Measurements from ENCODE around the gene ST3GAL6.

The ST3GAL6 gene

DNA sequence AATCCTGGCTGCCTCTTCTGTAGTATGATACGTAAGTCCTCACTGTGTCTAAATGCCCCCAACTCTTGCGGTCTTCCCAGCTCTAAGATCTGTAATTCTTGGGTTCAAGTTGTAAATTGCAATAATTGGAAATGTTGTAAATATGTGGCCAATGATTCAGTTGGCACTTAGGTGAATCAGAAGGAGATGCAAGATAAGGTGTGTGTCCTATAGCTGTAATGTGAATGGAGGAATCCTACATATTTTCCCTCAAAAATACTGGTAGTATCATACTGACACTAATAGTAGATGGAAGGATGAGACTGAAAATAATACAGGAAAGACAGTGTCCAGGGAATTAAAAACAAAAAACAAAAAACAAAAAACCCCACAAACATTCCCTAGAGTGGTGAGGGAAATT lies 3.5 kb upstream of the ST3GAL6 start:
- no peak for DNase-seq (ENCODE audit: extremely low read depth, low read depth)
- TF ChIP-seq, protein P1, sequence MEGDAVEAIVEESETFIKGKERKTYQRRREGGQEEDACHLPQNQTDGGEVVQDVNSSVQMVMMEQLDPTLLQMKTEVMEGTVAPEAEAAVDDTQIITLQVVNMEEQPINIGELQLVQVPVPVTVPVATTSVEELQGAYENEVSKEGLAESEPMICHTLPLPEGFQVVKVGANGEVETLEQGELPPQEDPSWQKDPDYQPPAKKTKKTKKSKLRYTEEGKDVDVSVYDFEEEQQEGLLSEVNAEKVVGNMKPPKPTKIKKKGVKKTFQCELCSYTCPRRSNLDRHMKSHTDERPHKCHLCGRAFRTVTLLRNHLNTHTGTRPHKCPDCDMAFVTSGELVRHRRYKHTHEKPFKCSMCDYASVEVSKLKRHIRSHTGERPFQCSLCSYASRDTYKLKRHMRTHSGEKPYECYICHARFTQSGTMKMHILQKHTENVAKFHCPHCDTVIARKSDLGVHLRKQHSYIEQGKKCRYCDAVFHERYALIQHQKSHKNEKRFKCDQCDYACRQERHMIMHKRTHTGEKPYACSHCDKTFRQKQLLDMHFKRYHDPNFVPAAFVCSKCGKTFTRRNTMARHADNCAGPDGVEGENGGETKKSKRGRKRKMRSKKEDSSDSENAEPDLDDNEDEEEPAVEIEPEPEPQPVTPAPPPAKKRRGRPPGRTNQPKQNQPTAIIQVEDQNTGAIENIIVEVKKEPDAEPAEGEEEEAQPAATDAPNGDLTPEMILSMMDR (IDR thresholded peaks at IDR 0.05; ENCODE audit: low read depth, low read length, missing control alignments) = no peak
- H3K4me3 ChIP-seq (replicated peaks; ENCODE audit: low read depth, low read length) = no peak overlapping the region

DNA sequence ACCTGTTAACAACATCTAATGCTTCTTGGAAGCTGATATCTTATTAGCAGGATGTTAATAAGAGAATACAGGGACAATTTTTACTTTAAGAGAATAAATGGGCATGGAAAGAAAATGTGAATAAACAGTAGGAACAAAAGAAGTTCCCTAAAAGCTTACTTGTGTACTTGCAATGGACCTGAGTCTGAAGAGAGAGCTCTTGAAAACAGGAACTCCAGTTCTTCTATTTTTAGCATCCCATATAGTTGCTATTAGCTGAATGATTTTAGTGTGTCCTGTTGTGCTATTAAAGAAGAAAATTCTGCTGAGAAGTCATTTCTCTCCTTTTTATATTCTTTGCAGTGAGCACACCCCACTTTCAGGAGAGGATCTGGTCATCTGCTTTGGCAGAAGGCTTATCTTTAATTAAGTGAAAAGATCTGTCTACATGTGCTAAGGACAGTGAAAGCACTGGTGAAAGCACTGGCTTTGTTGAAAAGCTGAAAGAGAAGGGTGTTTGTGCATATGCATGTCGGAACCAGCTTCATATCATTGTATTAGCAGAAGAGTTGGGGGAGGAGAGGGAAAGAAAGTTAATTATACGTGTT lies 1.4 kb upstream of the ST3GAL6 start:
- no peak overlapping the region for H3K4me3 ChIP-seq (replicated peaks; ENCODE audit: low read depth, low read length)
- no peak for DNase-seq (ENCODE audit: extremely low read depth, low read depth)
- TF ChIP-seq, protein P1 (IDR thresholded peaks at IDR 0.05; ENCODE audit: low read depth, low read length, missing control alignments) = no peak

DNA sequence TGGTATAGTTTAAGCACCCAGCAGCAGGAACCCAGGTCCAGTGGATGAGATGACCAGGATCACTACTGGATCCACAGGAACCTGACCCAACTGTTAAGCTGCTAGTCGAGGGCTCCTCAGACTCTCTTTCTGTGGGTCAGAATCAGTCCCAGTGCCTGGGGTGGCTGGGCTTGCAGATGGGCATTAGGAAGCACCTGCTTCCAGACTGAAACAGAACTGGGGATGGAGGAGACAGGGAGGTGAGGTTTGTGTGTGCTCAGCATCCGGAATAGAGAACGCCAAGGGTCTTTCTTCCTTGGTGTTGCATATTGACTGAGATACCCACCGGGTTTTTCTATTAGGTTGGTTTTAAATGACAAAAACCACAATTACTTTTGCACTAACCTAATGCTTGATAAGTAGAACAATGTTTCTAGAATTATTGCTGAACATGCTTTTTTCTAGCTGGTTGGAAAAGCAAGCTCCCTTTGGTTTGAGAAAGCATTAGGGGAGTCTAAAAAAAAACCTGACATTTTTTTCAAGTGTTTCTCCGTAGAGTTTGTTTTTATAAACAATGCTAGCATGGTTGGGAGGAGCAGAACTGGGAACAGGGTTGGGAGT lies 779 bp downstream of the ST3GAL6 start:
- no peak overlapping the region for H3K4me3 ChIP-seq (replicated peaks; ENCODE audit: low read depth, low read length)
- no peak for DNase-seq (ENCODE audit: extremely low read depth, low read depth)
- TF ChIP-seq, protein P1 (IDR thresholded peaks at IDR 0.05; ENCODE audit: low read depth, low read length, missing control alignments) = no peak

DNA sequence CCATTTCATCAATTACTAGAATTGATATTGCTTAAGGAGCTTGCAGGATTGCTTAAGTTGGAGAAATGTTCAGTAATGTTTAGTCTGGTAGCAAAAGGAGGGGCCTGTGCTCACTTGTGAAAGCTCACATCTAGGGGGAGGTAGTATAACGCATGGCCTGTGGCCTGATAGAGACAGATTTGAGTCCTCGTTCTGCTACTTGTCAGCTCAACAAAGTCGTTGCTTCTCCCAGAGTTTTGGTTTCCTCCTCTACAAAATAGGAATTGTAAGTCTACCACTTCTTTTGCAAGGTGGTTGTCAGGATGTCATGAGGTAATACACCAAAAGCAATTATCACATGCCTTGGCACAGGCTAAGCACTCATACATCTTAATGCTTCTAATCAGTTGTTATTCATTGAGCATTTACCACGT lies 1.3 kb downstream of the ST3GAL6 start:
- TF ChIP-seq, protein P1 (IDR thresholded peaks at IDR 0.05; ENCODE audit: low read depth, low read length, missing control alignments) = no peak
- H3K4me3 ChIP-seq (replicated peaks; ENCODE audit: low read depth, low read length) = no peak overlapping the region
- no peak for DNase-seq (ENCODE audit: extremely low read depth, low read depth)

DNA sequence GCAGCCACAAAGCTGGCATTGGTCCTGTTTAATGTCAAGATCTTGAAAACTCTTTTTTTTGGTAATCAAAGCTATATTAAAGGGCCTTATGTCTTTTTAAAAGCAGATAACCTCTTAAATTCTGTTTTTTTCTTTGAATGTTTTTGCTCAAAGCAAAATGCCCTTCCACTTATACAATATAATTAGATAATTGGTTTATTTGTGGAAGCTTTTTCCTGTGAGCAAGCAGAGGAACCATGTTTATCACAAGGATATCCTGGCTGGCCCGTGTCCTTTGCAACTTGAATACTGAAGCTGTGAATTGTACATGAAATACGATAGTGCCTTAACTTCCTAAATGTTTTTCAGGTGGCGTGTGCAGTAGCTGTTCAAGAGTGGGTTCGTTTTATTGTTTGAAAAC lies 2.6 kb downstream of the ST3GAL6 start:
- no peak for DNase-seq (ENCODE audit: extremely low read depth, low read depth)
- TF ChIP-seq, protein P1 (IDR thresholded peaks at IDR 0.05; ENCODE audit: low read depth, low read length, missing control alignments) = no peak

DNA sequence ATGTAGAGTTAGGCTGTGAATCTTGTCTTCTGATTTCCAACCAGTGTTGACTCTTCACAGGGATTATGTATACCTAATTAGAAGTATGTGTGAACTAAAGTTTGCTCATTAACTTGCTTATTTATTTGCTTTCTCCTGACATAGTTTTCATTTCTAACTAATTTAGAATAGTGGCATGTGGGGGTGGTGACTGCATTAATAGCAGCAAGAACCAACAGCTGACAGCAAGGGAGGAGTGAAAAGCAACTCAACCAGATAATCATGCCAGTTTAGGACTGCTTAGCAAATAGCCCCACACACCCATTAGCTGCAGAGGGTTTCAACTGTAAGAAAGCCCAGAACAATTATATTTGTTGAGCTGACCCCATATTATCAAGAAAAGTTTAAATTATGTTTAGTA lies 3.8 kb downstream of the ST3GAL6 start:
- no peak for DNase-seq (ENCODE audit: extremely low read depth, low read depth)
- TF ChIP-seq, protein P1 (IDR thresholded peaks at IDR 0.05; ENCODE audit: low read depth, low read length, missing control alignments) = no peak
- H3K4me3 ChIP-seq (replicated peaks; ENCODE audit: low read depth, low read length) = no peak overlapping the region

More for the DNA sequence above, 2.6 kb downstream of the ST3GAL6 start:
- H3K4me3 ChIP-seq (replicated peaks; ENCODE audit: low read depth, low read length) = no peak overlapping the region
